IMR-90 (cell line): ENCODE measurements around the gene ADAT1. TPM values are rescaled to one million over a fixed set of nuclear protein-coding genes. Genes with fewer than 3 reads are reported as not detected.

ENCODE experiments used
- ATAC-seq: fragments of 200-7000 bp; cut with Tn5 transposase; 2 replicates; pipeline ENCODE4 v1.9.1; 2020; ENCODE audit warnings: low read depth, mild to moderate bottlenecking, moderate library complexity
- BruUV-seq: library from RNA; stranded (reverse); fragments of 400-500 nt; replicated peaks from 2 replicates; lab custom pipeline; 2021; lab: Mats Ljungman, UMichigan
- CTCF ChIA-PET: fragments of 300-600 bp; formaldehyde crosslinking; extraction: SDS; loops from one replicate; lab custom pipeline; 2021; ENCODE audit warnings: antibody characterized with exemption; lab: Yijun Ruan, JAX
- POLR2A ChIA-PET: fragments of 300-600 bp; sonication (Branson Sonifier 250); formaldehyde crosslinking; loops from one replicate; lab custom pipeline; 2022; ENCODE audit warnings: antibody characterized with exemption; ENCODE audit not compliant: unreplicated experiment; lab: Charles Lee
- DNase-seq: peaks from one replicate; pipeline ENCODE4 v3.0.0; 2013
- H2AFZ ChIP-seq: replicated peaks from 2 replicates; pipeline ENCODE3; 2013; ENCODE audit warnings: low read length, mild to moderate bottlenecking; ENCODE audit not compliant: poor library complexity
- H2AK5ac ChIP-seq: 2 replicates; pipeline ENCODE4 v1.6.1; 2013; ENCODE audit warnings: low read depth, low read length, inconsistent platforms
- H2AK9ac ChIP-seq: replicated peaks from 2 replicates; pipeline ENCODE3; 2013; ENCODE audit warnings: mild to moderate bottlenecking, low read depth, low read length, moderate library complexity; ENCODE audit not compliant: poor library complexity
- H2BK120ac ChIP-seq: 2 replicates; pipeline ENCODE4 v1.6.1; 2013; ENCODE audit warnings: low read depth, low read length, inconsistent platforms
- H2BK15ac ChIP-seq: 3 replicates; pipeline ENCODE4 v1.6.1; 2013; ENCODE audit warnings: low read depth, low read length, inconsistent platforms
- H2BK20ac ChIP-seq: 2 replicates; pipeline ENCODE4 v1.6.1; 2013; ENCODE audit warnings: low read depth, mild to moderate bottlenecking, inconsistent platforms, low read length, moderate library complexity
- H2BK5ac ChIP-seq: 2 replicates; pipeline ENCODE4 v1.6.1; 2013; ENCODE audit warnings: mild to moderate bottlenecking, low read depth, low read length, inconsistent platforms; ENCODE audit not compliant: poor library complexity, severe bottlenecking
- H3K14ac ChIP-seq: replicated peaks from 2 replicates; pipeline ENCODE4 v1.6.1; 2013; ENCODE audit warnings: low read depth, low read length, inconsistent platforms
- H3K18ac ChIP-seq: 2 replicates; pipeline ENCODE4 v1.6.1; 2013; ENCODE audit warnings: low read depth, low read length, control low read depth
- H3K23ac ChIP-seq: 2 replicates; pipeline ENCODE4 v1.6.1; 2013; ENCODE audit warnings: low read depth, low read length, inconsistent platforms
- H3K27ac ChIP-seq: 2 replicates; pipeline ENCODE4 v1.5.1; 2013; ENCODE audit warnings: mild to moderate bottlenecking, control low read depth, low read length; ENCODE audit not compliant: insufficient read depth
- H3K27me3 ChIP-seq: 2 replicates; pipeline ENCODE4 v1.6.1; 2013; ENCODE audit warnings: low read length; ENCODE audit not compliant: control insufficient read depth, insufficient read depth
- H3K36me3 ChIP-seq: 2 replicates; pipeline ENCODE4 v1.6.1; 2013; ENCODE audit warnings: low read length, mixed read lengths; ENCODE audit not compliant: control insufficient read depth, insufficient read depth
- H3K4ac ChIP-seq: 2 replicates; pipeline ENCODE4 v1.6.1; 2013; ENCODE audit warnings: low read depth, low read length, inconsistent platforms
- H3K4me1 ChIP-seq: 2 replicates; pipeline ENCODE4 v1.6.1; 2013; ENCODE audit warnings: low read length, mixed read lengths; ENCODE audit not compliant: control insufficient read depth, insufficient read depth
- H3K4me2 ChIP-seq: 2 replicates; pipeline ENCODE4 v1.6.1; 2013; ENCODE audit warnings: low read depth, mild to moderate bottlenecking, control low read depth, low read length, moderate library complexity
- H3K4me3 ChIP-seq: 2 replicates; pipeline ENCODE4 v1.5.1; 2013; ENCODE audit warnings: low read depth, mild to moderate bottlenecking, control low read depth, low read length, moderate library complexity; ENCODE audit not compliant: insufficient read depth
- H3K56ac ChIP-seq: 2 replicates; pipeline ENCODE4 v1.6.1; 2013; ENCODE audit warnings: low read length, inconsistent platforms; ENCODE audit not compliant: insufficient read depth; ENCODE audit errors: extremely low read depth
- H3K79me1 ChIP-seq, 2 experiments: 2 replicates each; pipeline ENCODE4 v1.6.1; 2013; ENCODE audit warnings: low read length in 2 of 2, inconsistent platforms in 1 of 2, low read depth in 1 of 2
- H3K9ac ChIP-seq: 2 replicates; pipeline ENCODE4 v1.6.1; 2013; ENCODE audit warnings: low read depth, low read length, control low read depth
- H3K9me1 ChIP-seq: 2 replicates; pipeline ENCODE4 v1.6.1; 2013; ENCODE audit warnings: low read length, inconsistent platforms; ENCODE audit not compliant: insufficient read depth
- H3K9me3 ChIP-seq: 2 replicates; pipeline ENCODE4 v1.6.1; 2013; ENCODE audit warnings: low read length; ENCODE audit not compliant: control insufficient read depth, insufficient read depth
- H4K20me1 ChIP-seq: 2 replicates; pipeline ENCODE4 v1.6.1; 2013; ENCODE audit warnings: low read length, inconsistent platforms; ENCODE audit not compliant: insufficient read depth
- H4K5ac ChIP-seq: 2 replicates; pipeline ENCODE4 v1.6.1; 2013; ENCODE audit warnings: mild to moderate bottlenecking, low read depth, low read length, control low read depth
- H4K8ac ChIP-seq, 2 experiments: 2 replicates each; pipeline ENCODE4 v1.6.1; 2013; ENCODE audit warnings: low read depth in 2 of 2, low read length in 2 of 2, control low read depth in 1 of 2, inconsistent platforms in 1 of 2
- H4K91ac ChIP-seq: 2 replicates; pipeline ENCODE4 v1.6.1; 2013; ENCODE audit warnings: low read depth, low read length, inconsistent platforms; ENCODE audit not compliant: insufficient read depth
- CEBPB ChIP-seq: IDR thresholded peaks from 2 replicates; pipeline ENCODE4 v1.6.1; 2012; ENCODE audit warnings: low read depth, low read length, improper control_type of control experiment
- MAFK ChIP-seq: IDR thresholded peaks from 2 replicates; pipeline ENCODE4 v1.6.1; 2012; ENCODE audit warnings: low read depth, low read length, improper control_type of control experiment
- WGBS, 2 experiments: methylation state at CpG; one replicate each; pipeline versions ENCODE4 v1.1.5 to v1.1.7; 2013; ENCODE audit warnings: missing lambda C conversion rate in 2 of 2; ENCODE audit not compliant: insufficient read length in 1 of 2; ENCODE audit errors: extremely low coverage in 2 of 2; 5-methylcytosine and 5-hydroxymethylcytosine counted together
- dilution Hi-C: fragments of 300-500 bp; cut with HindIII; formaldehyde crosslinking; loops from one replicate; pipeline ENCODE4 v1.14.3; 2018; ENCODE audit warnings: low sequenced_read_pairs; ENCODE audit not compliant: unreplicated experiment
- in situ Hi-C: fragments of 300-500 bp; cut with MboI; formaldehyde crosslinking; loops from 3 replicates; pipeline ENCODE4 v1.14.3; 2019; ENCODE audit warnings: low sequenced_read_pairs, inconsistent platforms, mixed read lengths
- intact Hi-C: fragments of 100-400 bp; cut with micrococcal nuclease; formaldehyde crosslinking; loops from 2 replicates; pipeline ENCODE4 v1.10.0; 2022
- polyA plus RNA-seq, 3 experiments: library from polyadenylated mRNA; depleted of rRNA; stranded (reverse); fragments of >200 nt; gene quantifications; 2 replicates each; pipeline ENCODE4 v1.2.3, GENCODE V29; 2012; ENCODE audit warnings: low replicate concordance in 1 of 3
- total RNA-seq: library from RNA; depleted of rRNA; stranded (reverse); fragments of >200 nt; gene quantifications from 2 replicates; pipeline ENCODE4 v1.2.3, GENCODE V29; 2012

The ADAT1 gene
- total and polyA plus RNA-seq, 2 of the 4 experiments (the other 2 are of a cell fraction) = 22.7 to 52.9 TPM

GRCh38 chr16:75606507-75606906 lies 16.6 kb downstream of the ADAT1 start:
- no peak overlapping the region for H3K56ac ChIP-seq
- no peak overlapping the region for H2BK15ac ChIP-seq
- no peak overlapping the region for H3K27ac ChIP-seq
- H3K9ac ChIP-seq = no peak overlapping the region
- 0 out of 2 replicates have a peak, but pooled peaks cover 3% of the 10 kb centered on the region for H3K9me1 ChIP-seq
- no peak overlapping the region for H4K91ac ChIP-seq
- no peak overlapping the region for H3K18ac ChIP-seq
- POLR2A ChIA-PET = interaction anchor here (0.6 to 0.7 kb wide), 2 partner anchors 41 to 65 kb away, joined by 4 to 9 read pairs; partner anchors contain the start of genes KARS1 and TERF2IP
- 100% methylated on average over 1 of the region's 1 CpG; no CpG with 5 or more reads in 1 of the 2 experiments for WGBS, 2 experiments
- no peak overlapping the region for H2AK9ac ChIP-seq
- in situ Hi-C loops (no loop called here), intact Hi-C loops (no loop called here), dilution Hi-C loops (no loop called here)
- H3K14ac ChIP-seq = no peak overlapping the region
- H3K23ac ChIP-seq = no peak overlapping the region
- no peak overlapping the region for H3K4ac ChIP-seq
- H3K27me3 ChIP-seq = no peaks in the 10 kb centered on the region
- ATAC-seq (no peak), DNase-seq (no peak)
- H2AFZ ChIP-seq = no peak overlapping the region
- no peak overlapping the region for H2BK120ac ChIP-seq
- no peak overlapping the region for H3K4me3 ChIP-seq
- no peak overlapping the region for H4K5ac ChIP-seq
- CTCF ChIA-PET = no interaction called here
- H3K4me1 ChIP-seq = no peaks in the 10 kb centered on the region
- TF ChIP-seq MAFK (peak; percentile 98), CEBPB (no peak)
- no peak overlapping the region for H4K8ac ChIP-seq
- H4K20me1 ChIP-seq = no peaks in the 10 kb centered on the region
- H2BK20ac ChIP-seq = no peak overlapping the region
- H2BK5ac ChIP-seq = no peak overlapping the region
- peaks cover 39% of the 10 kb centered on the region for H3K36me3 ChIP-seq
- H3K4me2 ChIP-seq = no peak overlapping the region
- peaks cover 5 to 10% of the 10 kb centered on the region in 2 experiments; a peak in 2 of 4 replicates for H3K79me1 ChIP-seq
- no TSS peak for BruUV-seq
- no peak overlapping the region for H2AK5ac ChIP-seq
- H3K9me3 ChIP-seq = no peaks in the 10 kb centered on the region
